Glutamatergic neuron (in vitro differentiated cells): Measurements from ENCODE around the gene ZNF175. TPM values are rescaled to one million over a fixed set of nuclear protein-coding genes. Genes with fewer than 3 reads are reported as not detected.
"Not testable (repeated sequence)": the region's sequence is repeated elsewhere in the genome, so short reads cannot be mapped to it uniquely, and the experiment has no call there.

Experiments
- DNase-seq: peaks from one replicate; pipeline ENCODE4 v3.0.0; 2022
- H3K27ac Mint-ChIP-seq: one replicate; pipeline ENCODE4 v1.8.0; 2020; ENCODE audit warnings: mild to moderate bottlenecking, mixed read lengths, inconsistent platforms; ENCODE audit not compliant: unreplicated experiment
- H3K27me3 Mint-ChIP-seq: one replicate; pipeline ENCODE4 v1.8.0; 2020; ENCODE audit warnings: mild to moderate bottlenecking, moderate library complexity, mixed read lengths, inconsistent platforms; ENCODE audit not compliant: unreplicated experiment
- H3K36me3 Mint-ChIP-seq: one replicate; pipeline ENCODE4 v1.8.0; 2020; ENCODE audit warnings: mild to moderate bottlenecking, mixed read lengths, inconsistent platforms; ENCODE audit not compliant: unreplicated experiment
- H3K4me1 Mint-ChIP-seq: one replicate; pipeline ENCODE4 v1.8.0; 2020; ENCODE audit warnings: mild to moderate bottlenecking, low read depth, mixed read lengths, inconsistent platforms; ENCODE audit not compliant: unreplicated experiment
- H3K4me3 Mint-ChIP-seq: one replicate; pipeline ENCODE4 v1.8.0; 2020; ENCODE audit warnings: mild to moderate bottlenecking, mixed read lengths, inconsistent platforms; ENCODE audit not compliant: unreplicated experiment
- H3K9me3 Mint-ChIP-seq: one replicate; pipeline ENCODE4 v1.8.0; 2020; ENCODE audit warnings: mild to moderate bottlenecking, moderate library complexity, mixed read lengths, inconsistent platforms; ENCODE audit not compliant: unreplicated experiment
- total RNA-seq: library from RNA; stranded (reverse); fragmentation: NEBNext Ultra II Directional; extraction: Animal tissue kit (Norgen Biotek cat#: 25700); gene quantifications from one replicate; pipeline ENCODE4 v1.2.1, GENCODE V29; 2021; ENCODE audit not compliant: unreplicated experiment
- TF ChIP-seq, protein P1 (sequence below): fragments of 200-600 bp; sonication (generic); IDR thresholded peaks from one replicate; pipeline ENCODE4 v1.5.0; 2021; ENCODE audit not compliant: partially characterized antibody, unreplicated experiment

ZNF175 gene
- total RNA-seq, 1 donor from 2014 or later: 12.4 TPM

DNA sequence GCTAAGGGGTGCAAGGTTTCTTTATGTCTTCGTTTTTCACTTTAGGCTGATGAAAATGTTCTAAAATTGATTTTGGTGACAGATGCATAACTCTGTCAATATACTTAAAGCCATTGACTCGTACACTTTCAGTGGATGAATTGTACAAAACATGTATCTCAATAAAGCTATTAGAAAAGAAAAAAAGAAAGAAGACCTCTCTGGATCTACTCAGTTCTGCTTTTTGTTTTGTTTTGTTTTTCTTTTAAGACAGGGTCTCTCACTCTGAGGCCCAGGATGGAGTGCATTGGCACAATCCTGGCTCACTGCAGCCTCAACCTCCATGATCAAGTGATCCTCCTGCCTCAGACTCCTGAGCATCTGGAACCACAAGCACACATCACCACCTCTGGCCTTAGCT is 55.6 kb downstream of the ZNF175 start:
- H3K36me3 Mint-ChIP-seq: no peaks in the 10 kb centered on the region
- H3K27ac Mint-ChIP-seq: no peak overlapping the region
- TF ChIP-seq, protein P1, sequence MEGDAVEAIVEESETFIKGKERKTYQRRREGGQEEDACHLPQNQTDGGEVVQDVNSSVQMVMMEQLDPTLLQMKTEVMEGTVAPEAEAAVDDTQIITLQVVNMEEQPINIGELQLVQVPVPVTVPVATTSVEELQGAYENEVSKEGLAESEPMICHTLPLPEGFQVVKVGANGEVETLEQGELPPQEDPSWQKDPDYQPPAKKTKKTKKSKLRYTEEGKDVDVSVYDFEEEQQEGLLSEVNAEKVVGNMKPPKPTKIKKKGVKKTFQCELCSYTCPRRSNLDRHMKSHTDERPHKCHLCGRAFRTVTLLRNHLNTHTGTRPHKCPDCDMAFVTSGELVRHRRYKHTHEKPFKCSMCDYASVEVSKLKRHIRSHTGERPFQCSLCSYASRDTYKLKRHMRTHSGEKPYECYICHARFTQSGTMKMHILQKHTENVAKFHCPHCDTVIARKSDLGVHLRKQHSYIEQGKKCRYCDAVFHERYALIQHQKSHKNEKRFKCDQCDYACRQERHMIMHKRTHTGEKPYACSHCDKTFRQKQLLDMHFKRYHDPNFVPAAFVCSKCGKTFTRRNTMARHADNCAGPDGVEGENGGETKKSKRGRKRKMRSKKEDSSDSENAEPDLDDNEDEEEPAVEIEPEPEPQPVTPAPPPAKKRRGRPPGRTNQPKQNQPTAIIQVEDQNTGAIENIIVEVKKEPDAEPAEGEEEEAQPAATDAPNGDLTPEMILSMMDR: no peak
- no peaks in the 10 kb centered on the region for H3K4me1 Mint-ChIP-seq
- H3K9me3 Mint-ChIP-seq: peaks cover 2% of the 10 kb centered on the region
- DNase-seq: no peak
- no peak overlapping the region for H3K4me3 Mint-ChIP-seq
- H3K27me3 Mint-ChIP-seq: peaks cover 10% of the 10 kb centered on the region

DNA sequence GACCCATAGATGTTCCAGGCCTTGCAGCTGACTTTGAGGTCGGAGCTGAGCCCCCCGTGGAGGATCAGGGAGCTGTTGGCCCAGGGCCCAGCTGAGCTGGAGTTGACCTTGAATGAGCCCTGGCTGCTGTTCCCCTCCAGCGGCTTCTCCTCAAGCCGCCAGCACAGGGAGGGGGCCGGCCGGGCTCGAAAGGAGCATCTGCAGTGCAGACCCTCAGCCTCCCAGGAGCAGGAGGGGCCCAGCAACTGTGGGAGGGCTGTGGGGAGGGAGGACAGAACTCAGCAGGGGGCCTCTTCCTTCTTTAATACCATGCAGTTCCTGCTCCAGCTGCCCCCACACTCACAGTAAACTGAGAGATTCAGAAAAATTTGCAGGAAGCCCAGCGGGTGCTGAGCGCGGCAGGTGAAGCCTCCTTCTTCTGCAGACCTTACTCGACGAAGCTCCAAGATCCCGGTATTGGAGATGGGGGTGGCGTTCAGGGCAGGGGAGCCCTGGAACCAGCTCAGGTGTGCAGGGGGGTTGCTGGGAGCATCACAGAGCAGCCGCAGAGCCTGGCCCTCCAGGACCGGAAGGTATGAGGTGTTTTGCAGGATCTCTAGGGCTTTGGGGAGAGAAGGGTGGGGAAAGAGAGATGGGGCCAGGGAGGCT is 56.5 kb downstream of the ZNF175 start:
- DNase-seq: no peak
- peaks cover 10% of the 10 kb centered on the region for H3K27me3 Mint-ChIP-seq
- no peak overlapping the region for H3K27ac Mint-ChIP-seq
- no peaks in the 10 kb centered on the region for H3K36me3 Mint-ChIP-seq
- TF ChIP-seq, protein P1: no peak
- H3K9me3 Mint-ChIP-seq: peaks cover 2% of the 10 kb centered on the region
- no peak overlapping the region for H3K4me3 Mint-ChIP-seq
- no peaks in the 10 kb centered on the region for H3K4me1 Mint-ChIP-seq

DNA sequence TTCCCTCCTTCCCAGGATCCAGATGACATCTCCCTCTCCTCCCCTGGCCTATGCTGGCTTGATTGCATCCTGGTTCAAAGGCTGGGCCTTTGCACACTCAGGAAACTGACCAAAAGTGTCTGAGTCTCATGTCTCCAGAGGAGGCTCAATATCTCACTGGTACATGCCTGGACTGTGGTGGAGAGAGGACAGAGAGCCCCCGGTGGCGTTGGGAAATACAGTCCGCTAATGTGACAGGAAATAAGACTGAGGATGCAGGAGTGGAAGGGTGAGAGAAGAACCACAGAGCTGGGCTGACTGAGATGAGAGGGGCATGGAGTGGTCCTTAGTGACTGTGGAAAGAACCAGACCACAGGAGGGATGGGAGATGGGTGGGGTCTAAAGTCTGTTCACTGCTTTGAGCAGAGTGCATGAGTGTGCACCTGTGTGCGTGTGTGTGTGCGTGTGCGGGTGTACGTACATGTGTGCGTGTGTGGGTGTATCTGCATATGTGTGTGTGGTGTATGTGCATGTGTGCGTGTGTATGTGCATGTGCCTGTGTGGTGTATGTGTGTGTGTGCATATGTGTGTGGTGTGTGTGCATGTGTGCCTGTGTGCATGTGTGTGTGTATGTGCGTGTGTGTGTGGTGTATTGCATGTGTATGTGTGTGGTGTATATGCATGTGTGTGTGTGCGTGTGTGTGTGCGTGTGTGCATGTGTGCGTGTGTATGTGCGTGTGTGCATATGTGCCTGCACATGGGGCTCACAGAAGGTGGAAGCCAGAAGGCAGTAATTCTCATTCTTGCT is 57.3 kb downstream of the ZNF175 start:
- Mint-ChIP-seq H3K27me3 (peaks cover 10% of the 10 kb centered on the region), H3K9me3 (peaks cover 2% of the 10 kb centered on the region)

DNA sequence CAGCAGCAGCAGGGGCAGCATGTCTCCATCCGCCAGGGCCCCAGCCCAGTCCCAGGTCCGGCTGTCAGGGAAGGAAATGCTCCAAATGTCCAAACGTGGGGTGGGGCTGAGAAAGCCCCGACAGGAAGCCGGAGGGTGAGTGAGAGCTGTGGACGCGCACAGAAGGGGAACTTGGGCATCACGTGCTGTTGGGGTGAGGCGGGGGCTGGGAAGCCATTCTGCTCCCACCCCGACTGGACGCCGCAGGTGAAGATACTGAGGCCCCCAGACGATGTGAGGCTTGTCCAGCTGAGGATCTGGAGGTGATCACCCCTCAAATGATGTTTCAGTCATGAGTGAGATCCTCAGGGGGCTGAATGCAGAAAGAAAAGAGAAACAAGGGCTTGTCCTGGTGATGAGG is 59.2 kb downstream of the ZNF175 start, which contains the start of gene SIGLEC5:
SIGLEC5 (minus strand) TSS at position 87 of the 400 bp plus-strand sequence; CDS start at position 21, 66 bp downstream.
- not testable (repeated sequence) for DNase-seq, H3K27me3 Mint-ChIP-seq, H3K4me1 Mint-ChIP-seq, H3K4me3 Mint-ChIP-seq, H3K36me3 Mint-ChIP-seq, H3K27ac Mint-ChIP-seq, H3K9me3 Mint-ChIP-seq

More for the DNA sequence above, 57.3 kb downstream of the ZNF175 start:
- Mint-ChIP-seq H3K27ac (no peak overlapping the region), H3K4me1 (no peaks in the 10 kb centered on the region), H3K4me3 (no peak overlapping the region), H3K36me3 (no peaks in the 10 kb centered on the region)
- TF ChIP-seq, protein P1: no peak
- no peak for DNase-seq

DNA sequence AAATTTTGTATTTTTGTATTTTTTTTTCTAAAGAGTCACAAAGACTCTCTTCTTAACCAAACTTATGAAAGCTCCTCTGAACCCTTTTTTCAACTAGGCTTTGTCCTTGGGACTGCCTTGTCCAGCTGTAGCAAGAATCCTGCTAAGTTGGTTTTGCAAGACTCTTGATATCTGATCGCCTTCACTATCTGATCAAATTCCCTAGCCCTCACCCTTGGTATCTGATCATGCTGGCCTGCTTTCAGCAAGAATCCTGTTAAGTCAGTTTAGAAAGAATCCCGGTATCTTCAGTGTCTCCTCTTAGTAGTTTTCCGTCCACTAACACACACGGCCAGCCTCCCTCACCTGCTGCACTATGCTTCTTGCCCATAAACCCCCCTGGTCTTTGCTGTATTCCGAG is 61.0 kb downstream of the ZNF175 start:
- Mint-ChIP-seq H3K27me3 (peaks cover 5% of the 10 kb centered on the region), H3K9me3 (peaks cover 2% of the 10 kb centered on the region), H3K4me1 (no peaks in the 10 kb centered on the region), H3K36me3 (no peaks in the 10 kb centered on the region), H3K4me3 (no peak overlapping the region), H3K27ac (no peak overlapping the region)
- TF ChIP-seq, protein P1: no peak
- no peak for DNase-seq
